ENCODE data around the gene LGI2.
"Not testable (repeated sequence)": the region's sequence is repeated elsewhere in the genome, so short reads cannot be mapped to it uniquely, and the experiment has no call there.

Gene LGI2

DNA sequence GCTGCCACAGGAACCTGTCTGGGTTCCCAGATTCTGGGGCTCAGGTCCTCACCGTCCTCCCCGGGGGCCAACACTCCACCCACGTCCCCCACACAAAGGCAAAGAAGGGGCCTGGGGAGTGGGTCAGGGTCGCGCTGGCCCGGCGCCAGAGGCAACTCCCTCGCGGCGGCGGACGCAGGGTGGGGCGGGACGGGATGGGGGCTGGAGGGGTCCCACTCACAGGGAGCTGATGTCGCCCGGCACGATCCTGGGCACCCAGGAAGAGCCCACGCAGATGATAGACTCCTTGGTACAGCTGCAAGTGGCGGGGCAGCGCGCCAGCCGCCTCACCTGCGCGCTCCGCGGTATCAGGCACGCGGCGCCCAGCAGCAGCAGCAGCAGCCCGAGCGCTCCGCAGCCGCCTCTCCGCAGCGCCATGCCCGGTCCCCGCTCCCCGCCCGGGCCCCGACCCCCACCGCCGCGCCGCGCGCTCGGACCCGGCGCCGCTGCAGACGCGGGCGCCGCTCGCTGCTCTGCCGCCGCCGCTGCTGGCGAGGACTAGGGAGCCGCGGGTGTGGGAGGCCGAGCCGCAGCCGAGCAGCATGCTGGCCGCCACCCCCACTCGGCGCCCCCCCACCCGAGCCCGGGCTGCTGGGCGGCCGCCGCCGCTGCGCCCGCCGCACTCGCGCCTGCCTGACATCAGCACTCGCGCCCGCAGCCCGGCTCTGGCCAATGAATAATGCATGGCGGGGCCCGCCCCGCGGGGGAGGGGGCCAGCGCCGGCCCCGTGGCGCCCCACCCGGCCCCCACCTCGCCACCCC, at the start of gene LGI2:
TSS of gene LGI2 (minus strand) at position 670 of the 800 bp plus-strand sequence. CDS start at position 417, 253 bp downstream.
- DNase-seq (ENCODE audit: low read depth), result no peak

- no peak for DNase-seq (ENCODE audit: low read depth)
Observed at GRCh38 chr4:25078523-25078922, 47.8 kb upstream of the LGI2 start.

DNA sequence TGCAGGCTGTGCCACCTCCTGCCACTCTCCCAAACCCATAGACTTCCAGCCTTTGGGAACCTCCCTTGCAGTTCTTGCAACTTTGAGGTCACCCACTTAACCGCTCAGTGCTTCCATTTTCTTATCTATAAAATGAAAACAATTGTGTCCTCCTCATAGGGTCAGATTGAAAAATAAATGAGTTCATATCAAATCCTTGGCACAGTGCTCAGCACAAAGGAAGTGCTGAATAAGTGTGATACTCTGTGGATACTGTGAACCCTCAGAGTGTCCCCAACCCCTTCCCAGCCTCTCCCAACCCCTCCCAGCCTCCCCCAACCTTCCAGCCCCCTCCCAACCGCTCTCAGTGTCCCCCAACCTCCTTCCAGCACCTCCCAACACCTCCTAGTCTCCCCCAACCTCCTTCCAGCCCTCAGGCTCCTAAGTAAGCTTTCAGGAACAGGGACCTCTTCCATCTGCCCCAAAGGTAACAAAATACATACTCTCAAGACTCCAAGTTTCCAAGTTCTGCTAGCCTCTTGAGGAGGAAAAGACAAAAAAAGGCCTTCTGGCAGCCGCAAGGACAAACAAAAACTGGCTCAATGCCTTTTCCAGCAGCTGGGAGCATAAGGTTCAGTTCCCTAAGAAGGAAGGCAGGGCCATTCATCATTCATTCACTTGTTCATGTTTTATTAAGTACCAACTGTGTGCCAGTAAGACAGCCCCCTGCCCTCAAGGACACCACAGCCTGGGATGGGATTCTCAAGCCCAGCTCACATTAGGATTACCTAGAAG, 46.1 kb upstream of the LGI2 start:
- no peak for DNase-seq (ENCODE audit: low read depth)

DNA sequence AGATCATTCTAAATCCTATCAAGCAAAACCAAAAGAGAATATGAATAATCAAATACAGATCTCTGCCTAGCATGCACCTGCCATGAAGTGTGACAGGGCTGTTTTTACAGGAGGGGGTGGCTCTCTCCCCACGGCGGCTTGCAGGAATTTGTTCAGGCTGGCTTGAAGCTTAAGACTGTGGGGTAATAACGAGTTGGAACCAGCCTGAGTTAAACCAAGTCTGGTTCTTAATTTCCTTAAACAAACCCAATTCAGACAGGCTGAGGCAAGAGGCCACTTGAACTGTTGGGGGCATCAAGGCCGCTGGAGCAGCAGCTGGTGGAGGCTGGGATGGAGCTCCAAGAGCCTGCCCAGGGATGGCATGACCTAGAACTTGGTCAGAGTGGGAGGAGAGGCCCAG, 45.1 kb upstream of the LGI2 start:
- no peak for DNase-seq (ENCODE audit: low read depth)

GRCh38 chr4:25075129-25075528, 44.4 kb upstream of the LGI2 start:
- DNase-seq (ENCODE audit: low read depth), result no peak

- no peak for DNase-seq (ENCODE audit: low read depth)
Observed at GRCh38 chr4:25070545-25070944, 39.8 kb upstream of the LGI2 start.

DNA sequence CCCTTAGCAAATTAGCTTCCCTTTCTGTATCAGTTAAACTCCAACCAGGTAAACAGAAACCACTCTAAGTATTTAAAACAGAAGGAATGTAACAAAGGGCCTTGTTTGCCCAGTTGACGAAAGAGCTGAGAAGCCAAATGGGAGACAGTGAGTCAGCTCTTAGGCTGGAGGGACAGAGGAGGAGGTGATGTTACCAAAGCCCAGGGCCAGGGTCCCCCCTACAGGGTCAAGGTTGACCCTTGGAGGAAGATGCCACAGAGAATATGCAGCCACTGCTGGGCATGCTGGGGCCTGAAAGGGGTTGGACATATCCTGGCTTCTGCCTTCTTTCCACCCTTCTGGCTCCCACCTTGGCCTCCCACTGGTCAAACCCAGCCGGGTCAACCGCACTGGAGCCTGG, 38.3 kb upstream of the LGI2 start:
- no peak for DNase-seq (ENCODE audit: low read depth)

DNA sequence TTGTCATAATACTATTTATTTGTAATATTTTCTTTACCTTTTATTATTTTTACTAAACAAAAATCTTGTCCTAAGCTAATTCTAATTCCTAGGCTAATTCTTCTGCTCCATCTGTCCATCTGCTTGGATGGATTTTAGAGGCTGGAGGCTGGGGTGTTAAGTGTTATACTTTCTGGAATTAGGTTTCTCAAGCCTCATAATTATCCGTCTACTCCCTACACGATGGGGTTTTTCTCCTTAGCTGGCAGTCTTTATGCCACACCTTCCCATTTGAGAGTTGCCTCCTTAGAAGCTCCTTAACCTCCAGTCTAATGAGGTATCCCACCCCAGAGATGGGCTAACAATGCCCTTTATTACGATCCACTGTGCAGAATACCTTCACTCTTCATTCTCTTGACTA, 37.6 kb upstream of the LGI2 start:
- no peak for DNase-seq (ENCODE audit: low read depth)

DNA sequence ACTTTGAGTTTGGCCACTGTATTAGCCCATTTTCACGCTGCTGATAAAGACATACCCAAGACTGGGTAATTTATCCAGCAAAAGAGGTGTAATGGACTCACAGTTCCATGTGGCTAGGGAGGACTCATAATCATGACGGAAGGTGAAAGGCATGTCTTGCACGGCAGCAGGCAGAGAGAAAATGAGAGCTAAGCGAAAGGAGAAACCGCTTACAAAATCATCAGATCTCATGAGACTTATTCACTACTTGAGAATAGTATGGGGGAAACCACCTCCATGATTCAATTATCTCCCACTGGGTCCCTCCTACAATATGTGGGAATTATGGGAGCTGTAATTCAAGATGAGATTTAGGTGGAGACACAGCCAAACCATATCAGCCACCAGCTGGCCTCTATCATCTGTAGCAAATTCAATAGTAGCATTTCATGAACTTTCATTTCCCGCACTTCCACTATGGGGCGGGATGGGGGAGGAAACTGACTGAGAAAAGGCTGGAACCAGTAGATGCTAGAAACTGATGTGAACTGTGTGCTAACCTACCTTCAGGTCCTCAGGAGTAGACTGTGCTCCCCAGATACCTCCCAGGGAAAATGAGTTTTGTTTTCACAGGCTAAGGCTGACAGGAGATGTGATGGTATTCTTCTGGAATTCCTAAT, 35.3 kb upstream of the LGI2 start:
- DNase-seq (ENCODE audit: low read depth), result no peak

GRCh38 chr4:25065431-25065858, 34.7 kb upstream of the LGI2 start:
- no peak for DNase-seq (ENCODE audit: low read depth)

DNA sequence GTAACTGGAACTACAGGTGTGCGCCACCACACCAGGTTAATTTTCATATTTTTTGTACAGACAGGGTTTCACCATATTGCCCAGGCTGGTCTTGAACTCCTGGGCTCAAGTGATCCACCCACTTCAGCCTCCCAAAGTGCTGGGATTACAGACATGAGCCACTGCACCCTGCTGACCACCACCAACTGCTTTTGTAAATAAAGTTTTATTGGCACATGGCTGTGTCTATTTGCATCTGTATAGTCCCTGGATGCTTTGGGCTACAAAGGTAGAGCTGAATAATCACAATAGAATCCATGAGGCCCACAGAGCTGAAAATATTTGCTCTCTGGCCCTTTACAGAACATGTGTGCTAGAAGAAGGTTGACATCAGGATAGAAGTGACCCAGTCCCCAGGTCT, 33.7 kb upstream of the LGI2 start:
- DNase-seq (ENCODE audit: low read depth), result not testable (repeated sequence)

- DNase-seq (ENCODE audit: low read depth), result no peak
Observed at GRCh38 chr4:25063116-25063515, 32.4 kb upstream of the LGI2 start.

DNA sequence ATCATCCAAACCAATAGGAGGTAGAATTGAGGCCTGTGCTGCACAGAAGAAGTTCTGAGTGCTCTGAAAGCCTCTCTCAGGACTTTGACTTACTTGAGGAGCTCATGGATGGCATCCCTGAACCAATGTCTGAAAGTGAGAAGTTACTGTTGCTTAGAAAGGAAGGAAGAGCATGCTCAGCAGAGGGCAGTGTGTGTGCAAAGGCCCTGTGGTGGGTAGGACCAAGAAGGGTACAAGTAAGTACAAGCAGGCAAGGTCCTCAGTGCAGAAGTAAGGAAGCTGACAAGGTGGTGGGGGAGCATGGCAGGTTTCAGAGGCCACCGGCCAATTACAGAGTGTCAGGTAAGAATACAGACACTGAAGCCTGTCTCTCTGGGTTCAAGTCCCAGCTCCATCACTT, 31.4 kb upstream of the LGI2 start:
- DNase-seq (ENCODE audit: low read depth), result no peak

- no peak for DNase-seq (ENCODE audit: low read depth)
Observed at GRCh38 chr4:25061602-25062001, 30.9 kb upstream of the LGI2 start.

- DNase-seq (ENCODE audit: low read depth), result no peak
Observed at GRCh38 chr4:25060963-25061340, 30.2 kb upstream of the LGI2 start.

DNA sequence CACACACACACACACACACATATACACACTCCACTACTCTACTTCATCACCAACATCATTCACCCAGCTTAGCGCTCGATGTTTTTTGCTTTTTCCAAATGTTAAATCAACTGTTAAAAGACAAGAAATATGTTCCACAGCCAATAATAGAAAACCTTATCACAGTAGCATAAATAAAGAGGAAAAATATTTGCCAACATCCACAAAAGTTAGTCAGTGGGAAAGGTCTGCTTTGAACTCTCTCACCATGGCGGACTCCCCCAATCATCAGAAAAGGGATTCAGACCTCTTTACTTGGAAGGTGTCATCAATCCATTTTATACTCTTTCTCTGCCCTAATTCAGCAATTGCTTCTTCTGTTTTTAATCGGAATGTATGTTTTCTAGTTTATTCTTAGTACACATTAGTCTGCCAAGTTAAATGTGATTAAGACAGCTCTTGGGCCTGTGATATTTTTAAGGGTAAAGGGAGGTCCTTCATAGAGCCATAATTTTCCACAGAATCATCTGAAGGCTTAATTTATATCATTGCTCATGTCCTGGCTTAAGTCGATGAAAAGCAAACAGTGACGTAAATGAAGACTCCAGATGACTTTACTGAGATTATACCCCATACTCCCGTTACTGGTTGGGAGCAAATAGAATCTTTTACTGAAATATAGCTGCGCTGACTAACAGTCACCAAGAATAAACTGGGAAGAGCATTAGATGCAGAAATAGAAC, 29.7 kb upstream of the LGI2 start:
- DNase-seq (ENCODE audit: low read depth), result no peak

DNA sequence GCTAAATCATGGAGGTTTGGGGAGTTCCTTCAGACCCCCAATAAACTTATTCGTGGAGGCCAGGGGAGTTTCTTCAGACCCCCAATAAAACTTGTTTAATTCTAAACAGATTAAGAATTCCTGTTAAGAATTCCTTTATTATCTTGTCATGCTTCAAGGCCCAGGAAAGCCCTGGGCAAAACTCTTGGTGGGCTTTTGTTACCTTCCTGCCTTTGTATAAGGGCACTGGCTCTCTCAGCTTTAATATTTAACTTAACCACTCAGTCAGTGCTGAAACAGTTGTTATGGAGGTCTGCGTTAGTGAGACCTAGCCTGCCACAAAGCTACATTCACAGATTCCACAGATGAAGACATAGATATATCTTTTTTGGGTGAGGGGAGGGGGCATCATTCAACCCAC, 29.0 kb upstream of the LGI2 start:
- no peak for DNase-seq (ENCODE audit: low read depth)

DNA sequence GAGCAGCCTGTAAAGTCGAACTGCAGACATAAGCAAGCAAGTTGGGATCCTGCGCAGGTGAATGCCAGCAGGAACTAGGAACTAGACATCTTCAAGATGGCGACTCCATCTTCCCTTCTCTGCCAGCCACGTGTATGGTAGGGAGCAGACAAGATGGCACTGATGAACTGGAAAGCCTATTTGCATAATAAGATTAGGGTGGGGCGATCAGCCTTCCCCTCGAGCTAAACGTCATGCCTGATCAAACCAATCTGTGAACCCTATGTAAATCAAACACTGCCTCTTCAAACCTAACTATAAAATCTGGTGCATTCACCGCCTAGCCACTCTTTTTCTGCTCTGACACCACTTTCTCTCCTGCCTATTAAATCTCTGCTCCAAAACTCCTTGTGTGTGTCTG, 28.1 kb upstream of the LGI2 start:
- DNase-seq (ENCODE audit: low read depth), result no peak

- DNase-seq (ENCODE audit: low read depth), result no peak
Observed at GRCh38 chr4:25057299-25057698, 26.6 kb upstream of the LGI2 start.

DNA sequence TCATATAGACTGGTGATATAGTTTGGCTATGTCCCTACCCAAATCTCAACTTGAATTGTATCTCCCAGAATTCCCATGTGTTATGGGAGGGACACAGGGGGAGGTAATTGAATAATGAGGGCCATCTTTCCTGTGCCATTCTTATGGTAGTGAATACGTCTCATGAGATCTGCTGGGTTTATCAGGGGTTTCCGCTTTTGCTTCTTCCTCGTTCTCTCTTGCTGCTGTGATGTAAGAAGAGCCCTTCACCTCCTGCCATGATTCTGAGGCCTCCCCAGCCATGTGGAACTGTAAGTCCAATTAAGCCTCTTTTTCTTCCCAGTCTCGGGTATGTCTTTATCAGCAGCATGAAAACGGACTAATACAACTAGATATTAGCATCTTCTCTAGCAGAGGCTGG, 21.3 kb upstream of the LGI2 start:
- not testable (repeated sequence) for DNase-seq (ENCODE audit: low read depth)

GRCh38 chr4:25051534-25051933, 20.8 kb upstream of the LGI2 start:
- no peak for DNase-seq (ENCODE audit: low read depth)

DNA sequence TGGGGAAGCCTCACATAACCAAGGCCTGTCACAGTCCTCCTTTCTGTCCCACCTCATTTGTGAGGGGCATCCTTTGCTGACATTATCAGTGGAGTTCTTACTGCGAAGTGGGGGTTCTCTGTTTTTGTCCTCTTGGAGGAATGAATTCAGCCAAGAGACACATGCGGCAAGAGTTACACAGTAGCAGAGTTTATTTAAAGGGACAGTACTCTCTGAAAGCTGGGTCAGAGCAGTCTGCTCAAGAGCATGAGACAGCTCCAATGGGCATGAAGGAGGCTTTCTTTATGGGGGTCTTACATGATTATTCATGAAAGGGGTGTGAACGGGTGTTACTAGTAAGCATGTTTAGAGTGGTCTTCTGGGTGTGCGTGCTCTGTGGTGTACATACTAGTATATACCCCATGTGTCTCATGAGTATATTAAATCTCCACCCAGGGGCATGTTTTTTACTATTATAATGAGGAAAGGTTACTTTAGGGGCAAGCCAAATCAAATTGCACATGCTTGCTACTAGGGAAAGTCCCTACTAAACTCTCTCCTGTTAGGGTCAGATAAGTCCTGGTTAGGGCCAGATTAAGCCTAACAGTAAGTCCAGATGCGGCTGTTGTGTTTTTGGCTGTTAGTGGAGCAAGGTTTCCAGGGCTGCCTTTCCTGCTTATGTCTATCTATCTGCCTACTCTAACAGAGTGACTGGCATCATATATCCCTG, 19.8 kb upstream of the LGI2 start:
- no peak for DNase-seq (ENCODE audit: low read depth)
